Stimulated activated CD4-positive, alpha-beta T cell treated with anti-CD3 and anti-CD28 coated beads, Interleukin-15, amount 100 ng/mL, for 24 hours (primary cell): ENCODE results near the gene IFIH1.

Experiments used
- DNase-seq: peaks from one replicate; pipeline ENCODE4 v3.0.0-alpha.2; 2020

Gene IFIH1

GRCh38 chr2:162318328-162319180, at the start of gene IFIH1:
IFIH1 (minus strand) TSS chr2:162318684; CDS start chr2:162318307, 377 bp downstream.
- peak; percentile 84 for DNase-seq

GRCh38 chr2:162365392-162365791, 46.9 kb upstream of the IFIH1 start:
- no peak for DNase-seq

GRCh38 chr2:162344617-162344950, 26.1 kb upstream of the IFIH1 start:
- no peak for DNase-seq

- DNase-seq = peak; percentile 99
Observed at GRCh38 chr2:162343824-162344616, 25.5 kb upstream of the IFIH1 start, which contains the start of gene GCA. GCA (plus strand) TSS chr2:162344132; CDS start chr2:162344249, 117 bp downstream.

GRCh38 chr2:162343492-162343823, 25.0 kb upstream of the IFIH1 start:
- DNase-seq = no peak

DNA sequence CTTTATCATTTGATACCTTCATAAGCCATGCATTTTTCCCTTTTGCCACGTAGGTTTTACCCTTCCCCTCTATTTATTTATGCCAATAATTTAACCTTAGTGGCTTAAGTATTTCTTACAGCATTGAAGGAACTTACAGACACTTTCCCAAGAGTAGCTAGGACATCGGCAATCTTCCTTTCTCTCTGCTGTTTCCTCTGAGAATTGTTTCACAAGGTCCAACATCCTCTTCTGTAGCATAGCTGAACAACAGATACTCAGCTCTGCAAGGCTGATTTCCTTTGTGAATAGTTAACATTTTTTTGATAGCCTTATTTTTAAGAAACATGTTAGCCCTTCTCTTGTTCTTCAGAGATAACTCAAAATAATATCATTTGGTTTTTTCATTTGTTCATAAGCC, 24.4 kb upstream of the IFIH1 start:
- no peak for DNase-seq

DNA sequence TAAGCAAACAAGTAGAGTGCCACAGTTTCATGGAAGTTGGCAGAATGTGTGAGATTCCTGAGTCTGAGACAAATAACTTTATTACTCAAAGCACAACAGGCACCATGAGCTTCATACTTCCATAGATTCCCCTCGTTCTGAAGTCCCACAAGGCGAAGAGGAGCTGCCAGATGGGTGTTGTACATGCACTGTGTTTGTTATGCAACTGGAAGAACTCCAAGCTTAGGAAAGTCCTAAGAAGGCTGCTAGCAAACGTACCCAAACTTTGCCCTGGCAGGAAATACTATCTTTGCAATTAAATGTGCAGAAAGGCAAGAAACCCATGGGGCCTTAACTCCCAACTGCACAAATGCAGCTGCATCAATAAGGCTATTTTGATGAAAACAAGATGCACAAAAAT, 23.8 kb upstream of the IFIH1 start:
- DNase-seq = no peak

- DNase-seq = no peak
Observed at GRCh38 chr2:162340822-162341221, 22.3 kb upstream of the IFIH1 start.

- no peak for DNase-seq
Observed at GRCh38 chr2:162337868-162338267, 19.4 kb upstream of the IFIH1 start.

- DNase-seq = no peak
Observed at GRCh38 chr2:162333968-162334367, 15.5 kb upstream of the IFIH1 start.

GRCh38 chr2:162330881-162331280, 12.4 kb upstream of the IFIH1 start:
- DNase-seq = no peak

GRCh38 chr2:162328424-162329157, 10.1 kb upstream of the IFIH1 start:
- DNase-seq = no peak

- no peak for DNase-seq
Observed at GRCh38 chr2:162327806-162328205, 9.3 kb upstream of the IFIH1 start.

- DNase-seq = peak; percentile 35
Observed at GRCh38 chr2:162327134-162327769, 8.8 kb upstream of the IFIH1 start.

- no peak for DNase-seq
Observed at GRCh38 chr2:162324953-162325352, 6.5 kb upstream of the IFIH1 start.

DNA sequence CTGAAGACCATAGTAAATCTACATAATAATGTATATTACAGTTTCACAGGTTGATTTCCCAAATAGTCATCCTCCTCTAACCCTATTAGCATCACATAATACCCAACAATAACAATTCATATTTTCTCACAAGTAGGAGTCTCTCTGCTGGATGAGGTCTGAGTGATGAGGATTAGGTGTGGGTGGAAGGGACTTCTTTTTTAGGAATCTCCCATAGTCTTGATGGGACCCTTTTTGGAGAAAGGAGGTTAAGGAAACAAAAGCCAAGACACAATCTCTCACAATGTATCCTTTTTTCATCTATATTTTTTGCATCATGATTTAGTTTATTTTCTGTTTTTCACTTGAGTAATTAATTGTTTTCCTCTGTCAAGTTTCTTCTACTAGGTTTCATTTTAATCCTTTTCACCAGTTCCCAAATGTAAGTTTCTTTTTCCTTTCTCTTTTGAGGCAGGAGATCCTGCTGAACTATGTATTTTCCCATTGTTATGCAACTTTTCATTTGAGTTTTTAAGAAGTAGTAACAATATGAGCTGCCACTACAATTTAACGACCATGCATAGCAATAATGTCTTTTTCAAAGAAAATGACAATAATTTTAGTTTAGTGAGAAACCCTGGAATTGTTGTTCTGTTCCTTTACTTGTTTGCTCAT, 2.5 kb upstream of the IFIH1 start:
- DNase-seq = no peak

- DNase-seq = peak; percentile 41
Observed at GRCh38 chr2:162317861-162318327, 590 bp downstream of the IFIH1 start.

DNA sequence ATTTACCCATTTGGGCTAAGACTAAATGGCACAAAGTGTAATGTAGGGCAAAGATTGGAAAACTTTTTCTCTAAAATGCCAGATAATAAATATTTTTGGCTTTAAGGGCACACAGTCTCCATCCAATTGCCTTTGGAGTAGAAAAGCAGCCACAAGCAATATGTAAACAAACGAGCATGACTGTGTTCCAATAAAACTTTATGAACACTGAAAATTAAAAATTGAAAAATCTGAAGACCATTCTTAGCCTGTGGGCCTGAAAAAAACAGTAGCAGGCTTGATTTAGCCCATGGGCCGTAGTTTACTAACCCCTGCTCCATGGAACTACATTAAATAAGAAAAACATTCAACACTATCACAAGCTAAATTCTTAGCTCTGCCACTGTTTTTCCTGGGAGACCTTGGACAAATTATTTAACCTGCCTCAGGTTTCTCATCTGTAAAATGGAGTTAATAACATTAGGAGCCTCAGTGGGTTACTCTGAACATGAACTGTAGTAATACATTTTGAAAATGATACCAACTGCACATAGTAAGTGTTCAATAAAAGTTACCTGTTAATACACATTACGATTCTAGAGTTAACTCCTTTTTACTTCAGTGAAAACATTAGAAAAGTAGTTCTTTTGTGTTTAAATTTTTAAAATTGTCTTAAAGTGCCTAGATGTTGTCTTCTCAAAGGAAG, 1.3 kb downstream of the IFIH1 start:
- DNase-seq = no peak

GRCh38 chr2:162316590-162316989, 1.9 kb downstream of the IFIH1 start:
- DNase-seq = no peak

DNA sequence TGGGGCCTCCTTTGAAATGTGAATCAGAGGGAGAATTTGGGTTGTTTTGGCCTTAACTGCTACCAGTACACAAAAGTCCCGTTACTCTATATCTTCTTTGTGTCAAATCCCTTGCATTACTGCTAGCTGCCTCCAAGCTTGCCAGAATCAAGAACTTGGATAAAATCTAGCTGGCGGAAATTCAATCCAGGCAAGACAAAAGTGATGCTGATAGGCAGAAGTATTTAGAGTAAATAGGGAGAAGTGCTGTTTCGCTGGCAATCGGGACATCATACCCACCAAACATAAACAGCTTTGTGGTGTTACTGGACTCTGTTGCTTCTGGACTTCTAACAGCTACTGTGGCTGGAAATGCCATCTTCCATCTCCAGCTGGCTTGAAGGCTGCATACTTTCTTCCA, 2.5 kb downstream of the IFIH1 start:
- DNase-seq = no peak

DNA sequence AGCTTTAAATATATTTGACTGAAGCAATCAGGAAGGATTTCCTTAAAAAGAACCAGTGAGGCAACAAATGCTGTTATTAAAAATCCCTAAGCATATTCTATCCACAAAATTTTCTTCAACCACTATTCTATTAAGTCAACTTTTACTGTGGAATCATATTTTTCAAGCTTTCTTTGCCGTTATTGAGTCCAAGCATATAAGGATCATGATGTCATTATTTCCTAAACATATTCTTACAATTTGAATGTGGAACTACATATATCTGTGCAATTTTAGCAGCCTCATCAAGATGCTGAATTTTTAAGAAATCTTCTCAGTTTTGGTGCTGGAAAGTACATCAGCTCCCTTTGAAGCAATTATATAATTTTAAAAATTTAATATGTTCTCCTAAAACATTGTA, 5.6 kb downstream of the IFIH1 start:
- DNase-seq = no peak
